Measurements from ENCODE around the gene TMEM108. TPM values are rescaled to one million over a fixed set of nuclear protein-coding genes. Genes with fewer than 3 reads are reported as not detected.

The TMEM108 gene
- total RNA-seq, 1 experiment from 2014 or later: not detected

DNA sequence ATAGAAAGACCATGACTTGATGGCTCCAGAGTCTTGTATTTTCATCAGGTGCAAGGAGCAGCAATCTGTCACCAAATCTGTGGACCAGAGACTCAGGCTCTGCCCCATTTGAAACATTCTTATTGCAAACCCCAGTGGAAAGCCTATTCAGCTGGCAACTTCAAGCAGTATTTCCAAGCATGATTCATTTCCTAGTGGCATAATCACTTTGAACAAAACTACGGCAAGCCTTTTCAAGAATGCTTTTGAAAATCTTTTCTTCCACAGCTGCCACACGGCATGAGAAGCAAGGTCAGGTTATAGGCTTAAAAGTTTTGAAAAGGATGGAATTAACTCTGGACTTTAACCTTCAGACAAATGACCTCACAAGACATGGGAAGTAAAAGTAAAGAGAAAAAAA is 239.6 kb downstream of the TMEM108 start:
- no peak for DNase-seq (ENCODE audit: low spot score)

DNA sequence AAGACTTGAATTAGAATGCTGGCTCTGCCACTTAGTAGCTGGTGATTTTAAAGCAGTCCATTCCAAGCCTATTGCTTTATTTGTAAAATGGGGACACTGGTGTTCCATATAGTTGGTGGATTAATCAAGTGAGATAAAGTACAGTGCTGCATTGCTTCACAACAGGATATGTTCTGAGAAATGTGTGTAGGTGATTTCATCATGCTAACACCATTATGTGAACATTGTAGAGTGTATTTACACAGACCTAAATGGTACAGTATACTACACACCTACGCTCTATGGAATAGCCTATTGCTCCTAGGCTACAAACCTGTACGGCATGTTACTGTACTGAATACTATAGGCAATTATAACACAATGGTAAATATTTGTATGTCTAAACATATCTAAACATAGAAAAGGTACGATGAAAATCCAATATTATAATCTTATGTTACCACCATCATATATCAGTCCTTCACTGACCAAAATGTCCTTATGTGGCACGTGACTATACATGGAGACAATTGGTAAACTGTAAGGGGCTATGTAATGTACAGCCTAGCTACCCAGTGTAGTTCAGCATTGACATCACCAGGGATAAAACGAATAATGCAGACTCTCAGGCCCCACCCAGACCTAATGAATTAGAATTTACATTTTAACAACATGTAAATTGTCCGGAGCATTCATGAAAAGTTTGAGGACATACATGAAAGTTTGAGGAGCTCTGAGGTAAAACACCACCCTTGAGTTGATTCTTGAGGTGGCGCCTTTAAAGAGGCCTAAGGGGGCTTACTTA is 240.3 kb downstream of the TMEM108 start:
- no peak for DNase-seq (ENCODE audit: low spot score)

DNA sequence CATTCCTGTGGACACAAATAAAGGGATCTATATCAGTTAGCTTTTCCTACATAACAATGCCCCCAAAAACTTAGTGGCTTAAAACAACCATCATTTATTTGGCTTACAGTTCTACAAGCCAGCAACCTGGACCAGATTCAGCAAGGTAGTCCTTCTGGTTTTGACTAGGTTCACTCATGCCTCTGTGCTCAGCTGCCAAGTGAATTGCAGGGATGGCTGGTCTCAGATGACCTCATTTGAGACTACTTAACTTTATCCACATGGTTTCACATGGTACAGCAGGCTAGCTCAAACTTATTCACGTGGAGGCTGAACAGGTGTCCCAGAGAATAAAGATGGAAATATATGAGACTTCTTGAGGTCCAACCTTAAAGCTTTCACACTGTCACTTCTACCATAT is 242.4 kb downstream of the TMEM108 start:
- DNase-seq (ENCODE audit: low spot score): no peak

DNA sequence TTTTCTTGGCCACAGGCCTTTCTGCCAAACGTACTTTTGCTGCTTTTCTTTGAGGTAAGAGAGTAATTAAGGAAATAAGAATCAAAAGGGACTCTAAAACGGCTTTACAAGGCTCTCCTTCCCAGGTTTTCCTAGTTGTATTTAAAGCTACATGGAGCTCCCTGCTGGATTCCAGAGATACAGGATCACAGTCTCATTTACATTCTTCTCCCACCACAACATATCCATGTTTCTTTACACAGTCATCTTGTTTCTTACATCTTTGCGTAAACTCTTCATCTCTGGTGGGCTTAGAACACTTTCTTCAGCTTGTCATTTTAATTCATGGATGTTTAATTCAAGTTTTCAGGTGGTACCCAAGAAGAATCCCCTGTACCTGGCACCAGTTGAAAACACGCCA is 244.0 kb downstream of the TMEM108 start:
- DNase-seq (ENCODE audit: low spot score): no peak

DNA sequence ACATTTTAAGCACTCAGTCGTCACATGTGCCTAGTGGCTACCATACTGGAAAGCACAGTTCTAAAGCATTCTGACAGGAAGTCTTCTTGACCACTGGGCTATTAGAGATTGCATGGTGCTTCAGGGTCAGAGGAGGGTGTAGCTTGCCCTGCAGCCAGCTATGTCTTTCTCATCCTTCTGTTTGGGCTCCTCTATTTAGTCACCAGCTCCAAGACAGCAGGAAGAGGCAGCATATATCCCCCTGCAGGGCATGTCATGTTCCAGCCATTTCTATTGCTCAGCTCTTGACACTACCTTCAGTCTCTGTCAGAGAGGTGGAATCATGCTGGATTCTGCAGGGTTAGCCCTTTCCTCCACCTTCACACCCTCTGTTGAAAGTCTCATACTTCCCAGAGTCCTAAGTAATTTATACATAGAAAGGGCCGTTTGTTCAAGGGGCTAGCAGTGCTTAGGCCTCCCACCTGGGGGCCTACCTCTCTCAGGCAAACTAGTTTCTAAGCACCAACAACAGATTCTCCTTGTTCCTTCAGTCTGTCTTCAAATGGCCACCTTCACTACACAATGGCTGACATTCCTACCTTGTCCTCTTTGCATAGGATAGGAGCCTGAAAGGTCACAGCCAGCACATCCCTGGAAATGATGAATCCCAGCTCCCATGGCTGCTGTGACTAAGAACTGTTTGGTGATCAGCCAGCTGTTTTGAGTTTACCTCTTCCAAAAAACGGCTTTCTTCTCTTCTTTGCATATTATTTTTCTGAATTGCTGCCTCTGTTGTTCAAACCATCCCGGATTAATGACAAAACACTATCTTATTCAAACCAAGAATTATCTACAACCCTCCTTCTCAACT is 246.0 kb downstream of the TMEM108 start:
- no peak for DNase-seq (ENCODE audit: low spot score)

DNA sequence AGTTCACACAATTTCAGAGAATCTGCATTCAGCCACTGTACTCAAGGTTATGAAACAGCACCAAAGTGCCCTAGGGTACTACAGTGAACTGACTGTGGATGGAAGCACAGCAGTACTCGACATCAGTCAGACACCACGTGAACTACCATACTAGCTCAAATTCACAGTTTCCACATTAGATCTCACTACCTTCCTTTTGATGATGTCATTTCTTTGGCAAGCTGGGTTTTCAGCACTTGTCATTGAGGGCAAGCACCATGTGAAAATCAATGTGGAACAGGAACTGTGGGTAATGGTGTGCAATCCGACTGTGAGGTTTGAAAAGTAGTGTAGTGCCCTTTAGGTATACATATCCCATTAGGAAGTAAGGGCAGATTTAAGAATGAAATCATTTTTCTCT is 251.1 kb downstream of the TMEM108 start:
- DNase-seq (ENCODE audit: low spot score): no peak

DNA sequence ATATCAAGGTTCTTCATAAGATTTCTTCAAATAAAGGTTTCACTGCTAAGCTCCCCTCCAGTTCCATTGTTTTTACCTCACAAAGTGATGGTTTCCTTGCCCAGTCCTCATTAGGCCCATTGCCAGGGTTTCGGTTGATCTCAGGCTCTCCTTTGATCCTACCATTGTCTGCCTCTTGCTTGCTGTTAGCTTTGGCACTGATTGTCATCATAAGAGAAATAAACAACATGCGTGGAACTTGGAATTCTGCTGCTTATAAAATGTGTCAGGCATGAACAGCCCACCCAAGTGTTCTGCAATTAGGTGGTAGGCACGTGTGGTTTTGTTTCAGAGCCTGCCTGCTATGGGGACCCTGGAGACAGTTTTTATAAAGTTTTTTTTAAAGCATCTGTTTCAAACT is 254.1 kb downstream of the TMEM108 start:
- no peak for DNase-seq (ENCODE audit: low spot score)

DNA sequence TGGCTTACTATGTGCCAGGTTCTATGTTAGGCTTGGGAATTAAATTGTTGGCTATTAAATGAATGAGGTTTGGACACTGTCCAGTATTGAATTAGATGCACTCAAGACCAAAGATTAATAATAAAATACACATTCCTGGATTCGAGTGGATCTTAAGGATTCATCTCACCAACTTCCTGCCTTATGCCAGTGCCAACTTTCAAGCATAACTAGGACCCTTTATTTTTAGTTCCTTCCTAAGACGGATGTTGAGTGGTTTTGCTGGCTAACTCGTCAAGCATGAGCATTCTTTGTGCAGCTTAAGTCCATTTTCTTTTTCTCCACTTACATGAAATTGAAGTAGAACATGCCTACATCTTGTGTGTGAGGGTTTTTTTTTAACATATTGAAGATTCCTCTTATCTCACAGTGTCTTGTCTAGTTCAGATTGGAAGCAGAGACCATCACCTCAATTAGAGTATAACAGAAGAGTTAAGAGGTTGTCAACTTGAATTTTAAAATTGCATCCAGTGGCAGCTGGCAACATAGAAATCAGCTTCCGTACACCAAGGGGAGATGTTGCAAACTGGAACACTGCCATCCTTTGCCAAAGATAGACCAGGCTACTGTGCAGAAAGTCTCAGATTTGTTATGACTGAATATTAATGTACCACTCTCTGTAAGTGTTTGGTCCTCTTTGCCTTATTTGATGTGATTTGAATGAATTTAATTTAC is 255.4 kb downstream of the TMEM108 start:
- no peak for DNase-seq (ENCODE audit: low spot score)

DNA sequence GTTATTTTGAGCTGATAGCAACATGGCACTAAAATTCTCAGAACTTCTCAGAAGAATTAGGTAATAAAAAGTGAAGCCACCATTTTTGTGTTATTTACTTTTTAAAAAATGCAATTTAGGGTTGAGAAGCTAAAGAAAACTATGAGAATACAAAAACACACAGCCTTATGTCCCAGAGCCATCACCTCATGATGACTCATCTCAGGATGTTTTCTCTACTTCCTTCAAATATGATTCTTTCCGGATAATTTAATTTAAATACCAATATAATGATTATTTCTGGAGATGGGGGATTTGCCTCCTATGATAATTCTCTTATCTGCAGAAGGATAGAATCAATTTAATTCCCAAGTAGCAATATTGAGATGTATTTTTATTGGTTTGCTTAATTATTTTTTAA is 256.1 kb downstream of the TMEM108 start:
- DNase-seq (ENCODE audit: low spot score): no peak

DNA sequence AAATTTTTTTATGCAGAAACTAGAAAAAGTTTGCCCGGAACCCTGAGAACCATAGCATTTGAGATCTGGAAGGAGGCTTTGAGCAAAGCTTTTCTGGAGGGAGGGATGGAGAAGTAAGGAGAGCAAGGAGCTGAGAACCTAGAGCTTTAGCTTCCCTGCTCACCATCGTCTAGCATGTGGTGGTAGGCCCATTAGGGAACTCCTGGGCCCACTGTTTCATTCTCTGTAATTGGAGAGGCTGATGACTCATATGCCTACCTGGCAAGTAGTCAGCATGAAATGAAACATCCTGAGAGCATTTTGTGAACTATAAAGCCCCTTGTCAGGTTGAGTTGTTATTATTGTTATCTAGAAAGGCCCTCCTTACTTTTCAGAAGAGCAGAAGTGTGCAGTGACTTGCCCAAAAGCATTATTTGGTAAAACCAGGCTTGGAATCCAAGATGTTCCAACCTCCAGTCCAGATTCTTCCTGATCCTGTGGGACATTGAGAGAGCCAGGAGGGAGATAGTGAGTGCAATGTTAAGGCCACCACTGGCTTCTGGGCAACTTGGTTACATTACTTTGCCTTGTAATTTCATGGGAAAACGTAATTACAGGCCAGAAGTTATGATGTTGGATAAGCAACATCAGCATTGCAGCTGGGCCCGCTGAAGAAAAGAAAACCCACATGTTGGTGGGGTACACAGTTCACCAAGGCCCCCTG is 257.2 kb downstream of the TMEM108 start:
- DNase-seq (ENCODE audit: low spot score): no peak

DNA sequence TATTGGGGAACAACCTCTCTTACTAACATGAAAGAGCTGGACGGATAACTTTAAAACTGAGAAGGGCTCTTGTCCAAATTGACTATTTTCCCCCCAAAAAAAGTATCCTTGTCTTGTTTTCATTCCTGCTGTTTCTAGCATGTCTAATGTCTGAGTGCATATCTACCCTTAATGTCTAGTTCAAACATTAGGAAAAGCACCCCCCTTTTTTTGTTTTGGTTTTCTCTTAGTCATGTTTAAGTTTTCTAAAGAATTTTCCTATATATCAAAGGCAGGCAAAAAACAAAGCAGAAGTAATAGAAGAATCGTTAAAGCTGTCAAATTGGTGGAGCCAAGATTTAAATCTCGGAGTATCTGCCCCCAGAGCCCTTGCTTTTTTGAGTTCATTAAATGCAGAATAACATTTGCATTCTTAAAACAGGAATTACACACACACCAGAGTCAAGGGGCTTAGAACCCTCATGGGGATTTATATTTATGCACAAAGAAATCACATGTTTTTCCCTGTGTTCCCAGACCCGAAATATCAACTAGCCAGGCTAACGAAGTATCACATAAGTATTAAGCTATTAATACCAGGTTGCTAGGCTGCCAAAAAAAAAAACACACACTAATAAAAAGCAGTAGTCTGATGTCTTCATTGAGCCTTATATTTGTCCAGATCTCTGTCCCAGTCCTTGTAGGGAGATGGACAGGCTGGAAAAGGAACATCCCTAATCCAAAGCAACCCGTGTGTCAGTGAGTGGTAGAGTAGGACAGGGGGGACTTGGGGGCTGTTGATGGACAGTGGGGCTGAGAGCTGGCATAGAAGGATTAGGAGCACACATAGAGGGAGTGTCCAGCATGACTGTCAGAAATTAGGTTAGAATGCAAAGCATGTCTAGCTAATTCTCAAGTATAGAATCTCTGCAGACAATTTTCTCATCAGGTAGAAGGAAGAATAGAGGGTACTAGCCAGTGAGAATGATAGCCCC is 258.0 kb downstream of the TMEM108 start:
- no peak for DNase-seq (ENCODE audit: low spot score)

DNA sequence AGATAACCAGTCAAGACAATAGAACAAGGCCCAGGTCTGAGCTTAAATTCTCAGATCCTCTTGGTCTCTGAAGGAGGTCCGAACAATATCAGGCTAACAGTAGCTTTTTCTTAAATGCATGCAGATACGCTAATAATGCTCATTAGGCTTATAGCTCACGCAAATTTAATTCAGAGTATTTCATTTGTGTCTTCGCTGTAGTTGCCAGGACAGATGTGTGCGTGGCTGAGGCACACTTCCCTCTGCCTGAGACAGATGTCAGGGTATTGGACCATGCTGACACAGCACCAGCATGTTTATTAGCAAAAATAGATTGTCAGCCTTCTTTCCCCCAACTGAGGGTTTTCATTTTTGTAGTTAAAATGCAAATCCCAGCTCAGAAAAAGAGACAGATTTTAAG is 258.8 kb downstream of the TMEM108 start:
- DNase-seq (ENCODE audit: low spot score): no peak

DNA sequence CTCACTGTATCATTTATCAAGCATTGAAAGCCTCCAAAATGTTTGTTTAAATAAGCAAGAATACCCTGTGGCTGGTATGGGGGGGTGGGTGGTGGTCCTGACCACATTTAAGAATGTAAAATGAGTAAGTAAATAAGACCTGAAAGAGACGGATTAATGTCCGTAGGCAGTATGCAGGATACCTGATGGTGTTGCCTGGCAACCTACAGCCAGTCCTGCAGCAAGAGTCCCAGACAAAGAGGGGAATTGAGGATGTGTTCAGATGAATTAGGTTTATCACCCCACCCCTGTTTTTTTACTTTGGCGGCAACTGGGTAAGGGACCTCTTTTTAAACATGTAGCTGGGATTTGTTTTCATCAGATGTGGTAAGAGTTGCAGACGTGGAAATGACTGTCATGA is 261.9 kb downstream of the TMEM108 start:
- no peak for DNase-seq (ENCODE audit: low spot score)

DNA sequence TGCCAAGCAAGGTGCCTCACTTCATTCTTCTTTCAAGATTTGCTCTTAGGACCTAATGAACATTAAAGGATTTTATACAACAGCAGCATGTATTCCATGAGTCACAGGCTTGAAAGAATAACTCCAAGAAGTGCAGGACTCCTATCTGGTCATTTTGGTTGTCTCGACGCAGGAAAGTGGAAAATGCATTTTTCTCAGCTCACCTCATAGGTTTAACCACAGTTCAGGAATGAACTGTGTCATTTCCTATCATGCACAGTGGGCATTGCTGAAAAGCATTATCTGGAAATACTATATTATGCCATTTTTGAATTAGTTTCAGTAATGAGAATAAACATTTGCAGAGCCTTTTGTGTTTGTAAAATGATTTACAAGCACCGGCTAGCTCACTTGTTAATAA is 263.0 kb downstream of the TMEM108 start:
- no peak for DNase-seq (ENCODE audit: low spot score)

DNA sequence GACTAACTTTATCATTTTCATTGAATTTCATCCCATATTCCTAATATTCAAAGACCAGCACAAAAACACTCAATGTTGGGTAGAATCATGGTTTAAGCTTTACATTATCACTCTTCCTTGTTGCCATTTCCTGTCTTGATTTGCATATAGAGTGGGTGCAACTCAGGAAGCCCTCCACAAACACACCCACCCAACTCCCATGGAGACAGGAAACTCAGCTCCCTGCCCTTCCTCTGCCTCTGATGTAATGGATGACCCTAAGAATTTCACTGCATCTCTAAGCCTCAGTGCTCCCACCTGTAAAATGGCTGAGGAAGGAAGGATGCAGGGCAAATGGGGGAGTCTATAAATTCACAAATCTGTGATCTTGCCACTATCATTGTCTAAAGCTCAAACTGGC is 263.5 kb downstream of the TMEM108 start:
- DNase-seq (ENCODE audit: low spot score): no peak

DNA sequence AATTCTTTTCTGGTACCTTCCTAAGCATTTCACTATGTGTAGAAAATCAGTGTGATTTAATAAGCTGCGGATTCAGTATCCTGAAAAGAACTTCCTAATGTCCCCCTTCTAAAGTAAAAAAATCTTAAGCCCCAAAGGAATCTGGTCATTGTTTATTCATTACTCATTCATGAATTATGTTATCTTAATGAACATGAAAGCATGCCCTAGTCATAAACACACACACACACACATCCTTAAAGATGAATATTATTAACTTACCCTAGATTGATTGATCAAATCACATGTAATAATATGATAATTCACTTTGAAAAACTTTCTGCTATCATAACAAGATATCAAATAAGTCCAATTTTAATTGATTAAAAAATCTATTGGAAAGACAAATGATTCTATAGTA is 265.2 kb downstream of the TMEM108 start:
- DNase-seq (ENCODE audit: low spot score): no peak

DNA sequence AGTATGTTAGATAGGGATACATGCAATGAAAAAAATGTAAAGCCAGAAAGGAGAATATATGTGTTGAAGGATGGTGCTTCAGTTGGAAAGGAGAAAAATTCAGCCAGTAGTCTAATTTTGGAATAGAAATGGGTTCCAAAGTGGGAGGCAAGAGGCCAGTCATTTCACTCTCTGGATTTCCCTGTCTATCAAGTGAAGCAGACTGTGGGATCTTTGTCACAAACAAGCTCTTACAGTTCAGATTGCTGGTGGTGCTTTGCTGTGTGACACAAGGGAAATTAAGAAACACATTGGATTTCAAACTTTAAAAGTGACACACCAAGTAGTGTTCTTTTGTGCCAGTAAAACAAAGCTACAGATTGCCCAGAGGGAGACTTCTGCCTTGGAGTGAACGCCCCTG is 279.7 kb downstream of the TMEM108 start:
- DNase-seq (ENCODE audit: low spot score): no peak

DNA sequence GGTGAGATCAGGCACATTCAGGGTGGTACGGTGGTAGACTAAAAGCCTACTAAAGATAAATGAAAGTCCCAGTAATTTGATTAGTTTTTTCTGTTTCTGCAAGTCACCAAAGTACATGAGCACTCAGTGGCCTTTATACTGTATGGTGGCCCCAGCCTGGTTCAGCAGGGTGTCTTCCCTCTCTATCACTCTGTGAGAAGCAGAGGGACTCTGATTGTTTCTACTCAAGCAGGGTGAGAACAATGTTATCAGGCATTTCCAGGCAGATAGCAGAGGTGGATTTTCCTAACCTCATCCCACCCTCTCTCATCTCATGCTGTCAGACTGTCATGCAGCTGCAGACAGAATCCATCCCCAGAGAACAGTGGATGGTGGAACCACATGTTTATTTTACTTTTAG is 290.2 kb downstream of the TMEM108 start:
- no peak for DNase-seq (ENCODE audit: low spot score)

DNA sequence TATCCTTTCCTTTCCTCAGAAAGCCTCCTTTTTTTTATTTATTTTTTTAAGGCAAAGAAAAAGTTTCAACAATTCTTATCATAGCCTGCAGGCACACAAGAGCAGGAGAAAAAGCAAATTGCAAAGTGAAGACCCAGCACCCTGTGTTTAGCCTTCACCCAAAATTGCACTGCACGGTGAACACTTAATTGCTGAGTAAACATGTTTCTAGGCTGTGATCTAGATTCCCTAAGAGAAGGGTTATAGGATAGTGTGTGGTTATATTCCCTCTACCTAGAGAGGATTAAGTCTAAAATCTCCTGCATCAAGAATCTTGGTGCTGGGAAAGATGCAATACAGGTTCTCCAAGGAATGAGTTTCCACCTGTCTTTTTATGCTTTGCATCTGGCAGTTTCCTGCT is 291.4 kb downstream of the TMEM108 start:
- DNase-seq (ENCODE audit: low spot score): no peak

DNA sequence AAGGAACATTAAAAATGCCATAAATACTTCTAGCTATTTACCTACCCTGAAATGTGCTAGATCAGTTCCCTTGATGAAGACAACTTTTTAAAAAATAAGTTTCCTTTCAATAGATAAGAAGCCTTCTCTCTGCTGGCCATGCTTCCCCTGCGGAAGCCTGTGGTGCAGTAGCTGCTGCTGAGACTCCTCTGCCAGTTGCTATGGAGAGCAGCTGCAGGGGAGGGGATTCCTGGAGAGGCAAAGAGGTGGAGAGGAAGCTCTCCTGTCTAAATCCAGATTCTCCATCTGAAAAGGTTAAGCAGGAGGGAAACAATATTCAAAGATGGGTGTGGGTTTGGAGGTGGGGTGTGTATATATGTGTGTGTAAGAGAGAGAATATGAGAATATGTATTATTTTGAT is 291.9 kb downstream of the TMEM108 start:
- DNase-seq (ENCODE audit: low spot score): no peak

DNA sequence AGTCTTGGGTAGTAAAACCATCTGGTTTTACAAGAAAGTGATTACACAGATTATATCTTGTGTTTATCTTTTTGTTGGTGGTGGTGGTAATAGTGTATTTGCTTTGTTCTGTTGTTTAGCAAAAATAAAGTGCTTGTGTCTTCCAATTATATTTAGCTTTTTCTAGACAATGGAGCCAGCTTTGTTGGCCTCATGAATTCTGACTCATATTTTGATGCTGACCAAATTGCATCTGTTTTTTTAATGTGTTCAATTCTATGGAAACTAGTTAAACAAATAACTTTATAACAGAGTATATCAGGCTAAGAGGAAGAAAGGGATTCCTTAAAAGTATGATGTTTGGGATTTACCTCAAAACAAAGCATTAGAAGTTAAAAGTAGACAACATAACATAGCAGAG is 292.3 kb downstream of the TMEM108 start:
- DNase-seq (ENCODE audit: low spot score): no peak
